Ovary (tissue), 3 donors: ENCODE results near the gene FAM53B.

Experiments used
- EP300 ChIP-seq: sonication (generic); formaldehyde crosslinking; IDR thresholded peaks from one replicate; pipeline ENCODE4 v1.6.1; 2017; ENCODE audit warnings: antibody characterized with exemption
- TF ChIP-seq, protein P1 (sequence below), 3 donors: fragments of 450-650 bp in 2 of 3; fragments of 200-600 bp in 1 of 3; IDR thresholded peaks; one replicate each; pipeline versions ENCODE4 v1.5.1 to v1.8.0; 2016 to 2022; ENCODE audit warnings: antibody characterized with exemption in 3 of 3, mild to moderate bottlenecking in 1 of 3
- donor health status: DM: no; HTN: no; CAD: no.

- TF ChIP-seq, protein P1, sequence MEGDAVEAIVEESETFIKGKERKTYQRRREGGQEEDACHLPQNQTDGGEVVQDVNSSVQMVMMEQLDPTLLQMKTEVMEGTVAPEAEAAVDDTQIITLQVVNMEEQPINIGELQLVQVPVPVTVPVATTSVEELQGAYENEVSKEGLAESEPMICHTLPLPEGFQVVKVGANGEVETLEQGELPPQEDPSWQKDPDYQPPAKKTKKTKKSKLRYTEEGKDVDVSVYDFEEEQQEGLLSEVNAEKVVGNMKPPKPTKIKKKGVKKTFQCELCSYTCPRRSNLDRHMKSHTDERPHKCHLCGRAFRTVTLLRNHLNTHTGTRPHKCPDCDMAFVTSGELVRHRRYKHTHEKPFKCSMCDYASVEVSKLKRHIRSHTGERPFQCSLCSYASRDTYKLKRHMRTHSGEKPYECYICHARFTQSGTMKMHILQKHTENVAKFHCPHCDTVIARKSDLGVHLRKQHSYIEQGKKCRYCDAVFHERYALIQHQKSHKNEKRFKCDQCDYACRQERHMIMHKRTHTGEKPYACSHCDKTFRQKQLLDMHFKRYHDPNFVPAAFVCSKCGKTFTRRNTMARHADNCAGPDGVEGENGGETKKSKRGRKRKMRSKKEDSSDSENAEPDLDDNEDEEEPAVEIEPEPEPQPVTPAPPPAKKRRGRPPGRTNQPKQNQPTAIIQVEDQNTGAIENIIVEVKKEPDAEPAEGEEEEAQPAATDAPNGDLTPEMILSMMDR (IDR thresholded peaks at IDR 0.05) = no peak
- TF ChIP-seq EP300 = no peak
These were observed 142.6 kb downstream of the FAM53B start for GRCh38 chr10:124601431-124602120.
